Fibroblast of skin of abdomen (primary cell): Measurements from ENCODE around the gene MRC2. TPM values are rescaled to one million over a fixed set of nuclear protein-coding genes. Genes with fewer than 3 reads are reported as not detected.
A peak's percentile ranks its signal among the peaks of the same experiment; 100 is the strongest.
"Not testable (repeated sequence)": the region's sequence is repeated elsewhere in the genome, so short reads cannot be mapped to it uniquely, and the experiment has no call there.

Source experiments
- DNase-seq: peaks from one replicate; pipeline ENCODE4 v3.0.0-alpha.2; 2013
- polyA plus RNA-seq, 2 experiments: library from polyadenylated mRNA; unstranded; fragments of 120-200 nt; gene quantifications; one replicate each; pipeline ENCODE4 v1.2.1, GENCODE V29; 2013; ENCODE audit not compliant: insufficient read length in 2 of 2

MRC2 gene
- polyA plus RNA-seq (2013, experiment 1 of 2; ENCODE audit: insufficient read length), result 494 TPM
- polyA plus RNA-seq (2013, experiment 2 of 2; ENCODE audit: insufficient read length), result 517 TPM

- DNase-seq, result peak; percentile 87
These were observed at the start of gene MRC2 for GRCh38 chr17:62627219-62627903. Gene MRC2 (plus strand): TSS chr17:62627670. CDS start chr17:62627803, 133 bp downstream.

GRCh38 chr17:62578757-62579487, 48.5 kb upstream of the MRC2 start:
- no peak for DNase-seq

GRCh38 chr17:62580947-62581346, 46.5 kb upstream of the MRC2 start:
- DNase-seq, result no peak

- peak; percentile 29 for DNase-seq
These were observed 45.7 kb upstream of the MRC2 start for GRCh38 chr17:62581764-62582163.

GRCh38 chr17:62587554-62587953, 39.9 kb upstream of the MRC2 start:
- DNase-seq, result no peak

- DNase-seq, result no peak
These were observed 39.4 kb upstream of the MRC2 start for GRCh38 chr17:62588109-62588508.

- DNase-seq, result no peak
These were observed 36.1 kb upstream of the MRC2 start for GRCh38 chr17:62591333-62591732.

- not testable (repeated sequence) for DNase-seq
These were observed 35.6 kb upstream of the MRC2 start for GRCh38 chr17:62591822-62592221.

- DNase-seq, result no peak
These were observed 35.0 kb upstream of the MRC2 start for GRCh38 chr17:62592341-62593099.

GRCh38 chr17:62595484-62595883, 32.0 kb upstream of the MRC2 start:
- DNase-seq, result no peak

GRCh38 chr17:62596662-62597061, 30.8 kb upstream of the MRC2 start:
- no peak for DNase-seq

GRCh38 chr17:62597150-62597549, 30.3 kb upstream of the MRC2 start:
- DNase-seq, result no peak

- no peak for DNase-seq
These were observed 29.6 kb upstream of the MRC2 start for GRCh38 chr17:62597920-62598319.

- DNase-seq, result no peak
These were observed 27.4 kb upstream of the MRC2 start for GRCh38 chr17:62599964-62600657.

- DNase-seq, result no peak
These were observed 26.7 kb upstream of the MRC2 start for GRCh38 chr17:62600805-62601204.

- no peak for DNase-seq
These were observed 26.0 kb upstream of the MRC2 start for GRCh38 chr17:62601471-62601870.

GRCh38 chr17:62603783-62604182, 23.7 kb upstream of the MRC2 start:
- not testable (repeated sequence) for DNase-seq

- no peak for DNase-seq
These were observed 21.9 kb upstream of the MRC2 start for GRCh38 chr17:62605588-62605987.

GRCh38 chr17:62611292-62611691, 16.2 kb upstream of the MRC2 start:
- no peak for DNase-seq

- no peak for DNase-seq
These were observed 15.7 kb upstream of the MRC2 start for GRCh38 chr17:62611728-62612127.

- DNase-seq, result not testable (repeated sequence)
These were observed 15.2 kb upstream of the MRC2 start for GRCh38 chr17:62612289-62612688.

- peak; percentile 61 for DNase-seq
These were observed 14.4 kb upstream of the MRC2 start for GRCh38 chr17:62613095-62613494.

- peak; percentile 96 for DNase-seq
These were observed 13.3 kb upstream of the MRC2 start for GRCh38 chr17:62614142-62614541.
